HAP-1 (cell line): Measurements from ENCODE around the gene SNRPD3.

Source experiments
- DNase-seq, 2 experiments: peaks; one replicate each; pipeline ENCODE4 v3.0.0-alpha.2; 2016 to 2020; ENCODE audit warnings: low spot score in 2 of 2
- H3K27me3 ChIP-seq: fragments of 250-450 bp; sonication (Bioruptor Pico); 2 replicates; pipeline ENCODE4 v1.5.1; 2020; ENCODE audit warnings: low read depth, mild to moderate bottlenecking, moderate library complexity
- H3K36me3 ChIP-seq: fragments of 250-450 bp; sonication (Bioruptor Pico); replicated peaks from 2 replicates; pipeline ENCODE4 v1.5.1; 2020; ENCODE audit warnings: mild to moderate bottlenecking
- H3K4me1 ChIP-seq: fragments of 250-450 bp; sonication (Bioruptor Pico); 2 replicates; pipeline ENCODE4 v1.5.1; 2020; ENCODE audit warnings: mild to moderate bottlenecking
- H3K4me3 ChIP-seq: fragments of 250-450 bp; sonication (Bioruptor Pico); 2 replicates; pipeline ENCODE4 v1.5.1; 2020; ENCODE audit warnings: mild to moderate bottlenecking, moderate library complexity
- H3K9me3 ChIP-seq: fragments of 250-450 bp; sonication (Bioruptor Pico); 2 replicates; pipeline ENCODE4 v1.5.1; 2020; ENCODE audit warnings: mild to moderate bottlenecking, moderate library complexity
- in situ Hi-C: fragments of 300-500 bp; cut with MboI; formaldehyde crosslinking; loops from 3 replicates; pipeline ENCODE4 v1.14.3; 2020; ENCODE audit warnings: low sequenced_read_pairs, inconsistent platforms, mixed read lengths

Gene SNRPD3

DNA sequence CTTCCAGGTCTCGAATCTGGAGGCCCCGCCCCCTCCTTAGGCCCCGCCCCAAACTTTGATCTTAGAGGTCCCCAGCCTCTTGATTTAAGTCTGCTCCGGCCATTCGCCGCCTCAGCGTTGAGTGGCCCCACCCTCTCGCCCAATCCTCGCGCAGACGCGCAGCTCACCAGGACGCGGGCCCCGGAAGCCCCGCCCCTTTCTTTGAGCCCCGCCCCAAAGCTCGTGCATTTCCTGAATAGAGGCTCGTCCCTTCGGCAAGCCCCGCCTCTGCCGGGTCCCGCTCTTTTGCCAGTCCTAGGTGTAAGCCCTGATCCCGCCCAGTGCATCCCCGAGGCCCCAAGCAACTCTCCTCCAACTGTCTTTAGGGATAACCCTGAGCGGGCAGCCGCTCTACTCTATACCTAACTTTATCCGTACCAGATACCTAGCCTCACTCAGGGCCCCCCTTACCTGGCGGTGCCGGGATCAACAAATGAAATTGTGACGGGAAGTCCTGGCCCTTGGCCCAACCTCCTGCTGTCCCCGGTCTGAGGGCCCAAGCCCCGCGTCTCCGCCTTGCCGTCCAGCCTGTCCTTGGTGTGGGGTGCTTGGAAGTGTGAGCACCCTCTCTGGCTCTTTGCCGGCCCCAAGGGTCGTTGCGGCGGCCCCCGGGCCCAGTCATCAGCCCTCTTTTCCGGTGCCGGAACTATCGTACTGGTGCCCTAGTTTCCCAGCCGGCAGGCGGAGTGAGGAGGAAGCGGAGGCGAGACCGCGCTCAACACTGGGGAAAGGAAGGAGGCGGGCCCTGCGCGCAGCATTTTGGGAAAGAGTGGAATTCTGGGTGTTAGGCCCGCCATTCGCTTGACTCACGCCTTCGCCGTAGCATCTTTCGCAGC lies at the start of gene SNRPD3:
TSS of gene SNRPD3 (plus strand) at position 835 of the 875 bp plus-strand sequence. CDS start 1,676 bp downstream, outside the sequence.
- Histone ChIP-seq H3K4me1 (peaks cover 2% of the 10 kb centered on the region; the same call in 1 of the 2 replicates), H3K27me3 (no peaks in the 10 kb centered on the region), H3K4me3 (peak within 1 kb of the TSS; percentile 82), H3K36me3 (peaks cover 25% of the 10 kb centered on the region), H3K9me3 (no peaks in the 10 kb centered on the region)
- in situ Hi-C loops = no loop called here
- peak; percentile 94 to 100 for DNase-seq

DNA sequence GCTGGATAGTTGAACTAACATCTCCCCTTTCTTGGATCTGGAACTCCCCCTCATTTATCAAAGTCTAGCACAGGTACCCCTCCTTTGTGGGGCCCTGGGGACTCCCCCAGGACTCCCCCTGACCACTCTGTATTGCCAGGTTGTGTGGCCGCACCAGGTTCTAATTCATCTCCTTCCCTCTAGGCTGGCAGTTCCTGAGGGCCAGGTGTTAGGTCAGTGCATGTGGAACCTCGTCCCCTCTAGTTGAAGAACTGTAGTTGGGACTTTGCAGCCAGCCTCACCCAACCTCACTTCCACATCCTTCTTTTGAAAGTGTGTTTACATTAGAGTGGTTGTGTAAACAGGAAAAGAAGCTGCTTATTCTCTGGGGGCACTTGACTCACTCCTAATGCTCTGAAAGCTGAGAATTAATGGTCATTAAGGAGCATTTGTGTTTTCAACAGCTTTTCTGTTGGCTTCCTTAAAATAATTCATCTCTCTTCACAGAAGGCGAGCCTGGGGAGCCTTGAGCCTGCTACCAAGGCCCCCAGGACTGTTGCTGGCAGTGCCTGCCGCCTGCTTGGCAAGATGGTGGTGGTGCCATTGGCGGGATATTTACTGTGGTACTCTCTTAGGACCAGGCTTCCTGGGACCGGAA lies 48.9 kb upstream of the SNRPD3 start:
- Histone ChIP-seq H3K4me1 (peaks cover 9% of the 10 kb centered on the region), H3K9me3 (no peaks in the 10 kb centered on the region; the same call in 1 of the 2 replicates)
- in situ Hi-C loops = no loop called here

GRCh38 chr22:24507716-24508115 lies 48.1 kb upstream of the SNRPD3 start:
- peak in 1 of 2 experiments; percentile 34 for DNase-seq

More for the DNA sequence above, 48.9 kb upstream of the SNRPD3 start:
- no peak for DNase-seq
- Histone ChIP-seq H3K4me3 (no peak overlapping the region), H3K27me3 (no peaks in the 10 kb centered on the region), H3K36me3 (no peaks in the 10 kb centered on the region)

GRCh38 chr22:24510637-24511625 lies 44.9 kb upstream of the SNRPD3 start:
- H3K4me3 ChIP-seq = no peak overlapping the region
- no peaks in the 10 kb centered on the region; the same call in 1 of the 2 replicates for H3K9me3 ChIP-seq
- no peak for DNase-seq
- in situ Hi-C loops = no loop called here
- peaks cover 4% of the 10 kb centered on the region; the same call in 1 of the 2 replicates for H3K27me3 ChIP-seq
- H3K4me1 ChIP-seq = peaks cover 9% of the 10 kb centered on the region
- no peaks in the 10 kb centered on the region for H3K36me3 ChIP-seq

More at GRCh38 chr22:24507716-24508115, 48.1 kb upstream of the SNRPD3 start:
- H3K27me3 ChIP-seq = no peaks in the 10 kb centered on the region
- no peak overlapping the region for H3K4me3 ChIP-seq
- H3K9me3 ChIP-seq = no peaks in the 10 kb centered on the region; the same call in 1 of the 2 replicates
- peaks cover 9% of the 10 kb centered on the region for H3K4me1 ChIP-seq
- in situ Hi-C loops = no loop called here
- no peaks in the 10 kb centered on the region for H3K36me3 ChIP-seq

GRCh38 chr22:24512043-24512442 lies 43.8 kb upstream of the SNRPD3 start:
- in situ Hi-C loops = no loop called here
- no peaks in the 10 kb centered on the region; the same call in 1 of the 2 replicates for H3K9me3 ChIP-seq
- DNase-seq = no peak
- H3K4me3 ChIP-seq = no peak overlapping the region
- H3K36me3 ChIP-seq = no peaks in the 10 kb centered on the region
- peaks cover 4% of the 10 kb centered on the region; the same call in 1 of the 2 replicates for H3K27me3 ChIP-seq
- H3K4me1 ChIP-seq = peaks cover 6% of the 10 kb centered on the region

- Histone ChIP-seq H3K4me1 (no peaks in the 10 kb centered on the region), H3K36me3 (no peaks in the 10 kb centered on the region), H3K4me3 (no peak overlapping the region), H3K27me3 (peaks cover 4% of the 10 kb centered on the region; the same call in 1 of the 2 replicates), H3K9me3 (no peaks in the 10 kb centered on the region; the same call in 1 of the 2 replicates)
- DNase-seq = no peak
- in situ Hi-C loops = no loop called here
Measured at GRCh38 chr22:24513378-24514240, 42.2 kb upstream of the SNRPD3 start.

- in situ Hi-C loops = no loop called here
Measured at GRCh38 chr22:24514241-24515026, 41.4 kb upstream of the SNRPD3 start.

GRCh38 chr22:24515027-24515338 lies 40.8 kb upstream of the SNRPD3 start:
- no peak overlapping the region for H3K4me3 ChIP-seq
- no peak for DNase-seq
- no peaks in the 10 kb centered on the region for H3K36me3 ChIP-seq
- in situ Hi-C loops = no loop called here
- H3K4me1 ChIP-seq = no peaks in the 10 kb centered on the region
- peaks cover 4% of the 10 kb centered on the region; the same call in 1 of the 2 replicates for H3K27me3 ChIP-seq
- no peaks in the 10 kb centered on the region for H3K9me3 ChIP-seq

More at GRCh38 chr22:24514241-24515026, 41.4 kb upstream of the SNRPD3 start:
- Histone ChIP-seq H3K36me3 (no peaks in the 10 kb centered on the region), H3K27me3 (peaks cover 4% of the 10 kb centered on the region; the same call in 1 of the 2 replicates), H3K4me1 (no peaks in the 10 kb centered on the region), H3K9me3 (no peaks in the 10 kb centered on the region), H3K4me3 (no peak overlapping the region)
- no peak for DNase-seq

DNA sequence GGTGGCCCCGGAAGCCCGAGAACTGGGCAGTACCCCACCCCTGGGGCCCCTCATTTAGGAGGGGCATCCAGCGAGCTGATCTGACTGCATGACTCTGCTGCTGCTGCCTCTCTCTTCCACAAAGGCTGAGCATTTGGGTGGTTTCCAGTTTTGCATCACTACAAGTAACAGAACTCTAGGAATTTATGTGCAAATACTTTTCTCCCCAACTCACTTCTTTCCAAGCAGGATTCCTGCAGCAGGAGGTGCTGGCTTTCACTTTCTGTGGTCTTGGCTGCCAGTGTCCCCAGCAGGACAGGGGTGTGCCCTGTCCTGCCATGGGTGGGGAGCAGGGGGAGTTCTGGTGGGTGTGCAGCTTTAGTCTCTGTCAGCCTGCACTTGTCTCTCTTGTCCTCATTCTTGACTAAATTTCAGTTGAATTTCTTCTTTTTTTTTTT lies 39.5 kb upstream of the SNRPD3 start:
- H3K27me3 ChIP-seq = peaks cover 4% of the 10 kb centered on the region; the same call in 1 of the 2 replicates
- no peaks in the 10 kb centered on the region for H3K4me1 ChIP-seq
- in situ Hi-C loops = no loop called here
- no peaks in the 10 kb centered on the region for H3K9me3 ChIP-seq
- no peak overlapping the region for H3K4me3 ChIP-seq
- H3K36me3 ChIP-seq = no peaks in the 10 kb centered on the region
- DNase-seq = no peak

DNA sequence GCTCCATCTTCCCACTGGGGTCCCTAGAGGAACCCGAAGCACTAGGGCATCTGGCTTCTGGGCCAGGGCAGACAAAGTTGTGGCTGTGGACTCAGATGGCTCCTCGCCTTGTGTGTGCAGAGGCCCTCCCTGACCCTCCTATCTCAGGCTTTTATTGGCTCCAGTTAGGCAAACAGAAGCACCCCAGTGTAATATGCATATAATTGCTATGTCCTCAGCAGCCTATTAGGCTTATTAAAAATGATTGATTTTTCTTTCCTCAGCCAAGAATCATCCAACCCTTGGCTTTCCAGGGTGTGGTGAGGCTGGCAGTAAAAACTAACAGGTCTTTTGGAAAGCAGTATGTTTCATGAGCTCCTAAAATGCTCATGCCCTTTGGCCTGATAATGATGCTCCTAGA lies 38.4 kb upstream of the SNRPD3 start:
- H3K4me3 ChIP-seq = no peak overlapping the region
- no peaks in the 10 kb centered on the region for H3K4me1 ChIP-seq
- peaks cover 4% of the 10 kb centered on the region; the same call in 1 of the 2 replicates for H3K27me3 ChIP-seq
- no peaks in the 10 kb centered on the region for H3K9me3 ChIP-seq
- no peaks in the 10 kb centered on the region for H3K36me3 ChIP-seq
- in situ Hi-C loops = no loop called here
- DNase-seq = no peak

GRCh38 chr22:24518228-24518627 lies 37.6 kb upstream of the SNRPD3 start:
- in situ Hi-C loops = no loop called here
- no peaks in the 10 kb centered on the region for H3K4me1 ChIP-seq
- H3K36me3 ChIP-seq = no peaks in the 10 kb centered on the region
- DNase-seq = no peak
- H3K27me3 ChIP-seq = peaks cover 4% of the 10 kb centered on the region; the same call in 1 of the 2 replicates
- H3K9me3 ChIP-seq = no peaks in the 10 kb centered on the region
- no peak overlapping the region for H3K4me3 ChIP-seq
